GM13976 (cell line): ENCODE results near the gene IL20RB.

Source experiments
- DNase-seq: peaks from one replicate; pipeline ENCODE4 v3.0.0; 2012; ENCODE audit warnings: low spot score
- CTCF ChIP-seq: IDR thresholded peaks from 2 replicates; pipeline ENCODE4 v1.5.1; 2012; ENCODE audit warnings: borderline replicate concordance, mild to moderate bottlenecking; ENCODE audit not compliant: insufficient read depth; ENCODE audit errors: extremely low read depth, missing control alignments, control extremely low read depth
- in situ Hi-C: fragments of 300-500 bp; cut with MboI; formaldehyde crosslinking; loops from one replicate; pipeline ENCODE4 v1.12.0; 2022; ENCODE audit warnings: low sequenced_read_pairs, mixed read lengths, inconsistent platforms; ENCODE audit not compliant: unreplicated experiment

IL20RB gene

GRCh38 chr3:136950623-136951022, 7.2 kb upstream of the IL20RB start:
- DNase-seq = no peak
- in situ Hi-C loops = no loop called here
- TF ChIP-seq CTCF = no peak

- no peak for DNase-seq
- TF ChIP-seq CTCF = no peak
- in situ Hi-C loops = no loop called here
Observed at GRCh38 chr3:136952292-136952691, 5.5 kb upstream of the IL20RB start.

GRCh38 chr3:136954251-136954650, 3.5 kb upstream of the IL20RB start:
- no peak for DNase-seq
- in situ Hi-C loops = no loop called here
- TF ChIP-seq CTCF = no peak

DNA sequence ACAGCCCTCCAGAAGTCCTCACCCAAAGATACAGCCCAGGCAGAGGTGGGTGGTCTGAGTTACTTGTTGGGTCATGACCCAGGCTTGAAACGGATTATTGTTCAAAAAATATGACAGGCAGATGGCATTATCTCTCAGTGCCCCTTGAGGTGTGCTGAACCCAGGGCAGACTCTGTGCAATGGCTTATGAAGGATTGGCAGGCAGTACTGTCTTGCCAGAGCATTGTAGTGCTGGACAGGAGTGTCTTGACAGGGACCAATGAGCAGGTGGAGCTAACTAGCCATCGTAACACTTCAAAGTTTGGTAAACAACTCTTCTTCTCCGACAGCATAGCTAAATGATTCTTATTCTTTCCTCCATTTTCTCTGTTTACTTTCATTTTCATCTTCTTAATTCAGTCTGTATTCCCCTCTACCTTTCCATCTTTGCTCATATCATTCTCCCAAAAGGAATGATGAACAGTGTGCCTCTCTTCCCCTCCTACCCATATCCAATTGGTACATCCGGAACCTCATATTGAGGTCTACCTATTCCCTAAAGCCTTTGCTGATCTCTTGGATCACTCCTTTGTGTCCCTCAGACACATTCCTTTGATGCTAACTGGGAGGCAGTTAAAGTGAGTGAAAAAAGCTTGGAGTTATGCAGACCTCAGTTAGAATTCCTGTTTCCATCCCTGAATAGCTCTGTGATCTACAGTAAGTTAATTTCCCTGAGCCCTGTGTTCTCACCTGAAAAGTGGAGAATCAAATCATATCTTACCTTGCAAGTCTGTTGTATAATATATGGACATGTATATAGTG, 2.6 kb upstream of the IL20RB start:
- in situ Hi-C loops = no loop called here

GRCh38 chr3:136955813-136956212, 2.0 kb upstream of the IL20RB start:
- no peak for DNase-seq
- no peak for TF ChIP-seq CTCF
- in situ Hi-C loops = no loop called here

More for the DNA sequence above, 2.6 kb upstream of the IL20RB start:
- no peak for TF ChIP-seq CTCF
- no peak for DNase-seq

DNA sequence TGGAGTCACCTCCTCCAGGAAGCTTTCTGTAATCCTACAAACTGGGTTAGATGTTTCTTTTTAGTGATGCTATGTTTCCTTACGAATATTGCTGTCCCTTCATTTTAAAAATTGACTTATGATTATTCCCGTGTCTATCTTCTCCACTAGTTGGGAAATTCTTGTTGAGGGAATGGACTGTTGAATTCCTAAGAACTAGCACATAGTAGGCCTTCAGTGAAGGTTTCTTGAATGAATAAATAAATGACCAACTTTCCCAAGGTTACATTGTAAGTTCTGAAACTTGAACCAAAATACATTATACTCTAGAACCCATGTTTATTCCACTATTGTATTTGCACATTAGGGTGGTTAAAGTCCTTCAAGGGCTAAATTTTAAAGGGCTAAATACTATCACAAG, 812 bp upstream of the IL20RB start:
- DNase-seq = no peak
- in situ Hi-C loops = no loop called here
- TF ChIP-seq CTCF = no peak

- DNase-seq = no peak
- TF ChIP-seq CTCF = no peak
- in situ Hi-C loops = no loop called here
Observed at GRCh38 chr3:136958939-136959338, 1.2 kb downstream of the IL20RB start.
